Stimulated activated CD4-positive, alpha-beta T cell treated with anti-CD3 and anti-CD28 coated beads, Interleukin-1b, Interleukin-23, amount 100 ng/mL, for 48 hours (primary cell): ENCODE data around the gene PRADC1.

Experiments used
- DNase-seq: peaks from one replicate; pipeline ENCODE4 v3.0.0-alpha.2; 2020

Gene PRADC1

GRCh38 chr2:73258186-73258912 lies 25.3 kb upstream of the PRADC1 start:
- no peak for DNase-seq

GRCh38 chr2:73257425-73258125 lies 24.5 kb upstream of the PRADC1 start:
- DNase-seq: no peak

GRCh38 chr2:73257021-73257420 lies 24.0 kb upstream of the PRADC1 start:
- no peak for DNase-seq

GRCh38 chr2:73256618-73256922 lies 23.5 kb upstream of the PRADC1 start:
- DNase-seq: no peak

DNA sequence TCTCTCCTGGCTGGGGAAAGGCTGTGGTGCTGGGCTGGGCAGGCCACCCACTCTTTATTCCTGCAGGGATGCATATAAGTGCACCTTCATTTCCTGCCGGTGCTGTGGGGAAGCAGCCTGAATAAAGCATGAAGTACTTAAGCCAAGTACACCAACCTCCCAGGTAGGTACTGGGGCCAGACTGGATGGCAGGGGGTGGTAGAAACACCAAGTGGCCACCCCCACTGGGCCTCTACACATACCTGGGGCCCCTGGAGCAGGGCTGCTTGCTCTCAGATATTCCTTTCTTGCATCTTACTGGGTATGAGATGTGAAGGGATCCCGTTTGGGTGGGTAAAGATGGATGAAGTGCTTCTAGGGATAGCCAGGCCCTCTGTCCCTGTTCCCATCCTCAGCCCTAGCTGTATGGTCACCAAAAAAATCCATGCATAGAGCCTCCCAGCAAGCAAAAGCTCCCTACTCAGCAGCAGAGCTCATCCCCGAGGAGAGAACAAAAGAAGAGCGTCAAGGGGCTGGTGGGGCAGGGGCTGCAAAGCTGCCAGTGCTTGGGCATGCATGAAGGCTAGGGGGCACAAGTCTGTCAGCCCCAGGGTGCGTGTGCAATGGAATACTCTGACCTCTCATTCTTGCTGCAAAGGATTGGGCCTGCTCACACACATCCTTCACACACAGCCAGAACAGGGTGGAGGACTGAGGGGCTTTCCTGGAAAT lies 23.0 kb upstream of the PRADC1 start:
- DNase-seq: no peak

- DNase-seq: no peak
Measured at GRCh38 chr2:73255007-73255644, 22.1 kb upstream of the PRADC1 start.

DNA sequence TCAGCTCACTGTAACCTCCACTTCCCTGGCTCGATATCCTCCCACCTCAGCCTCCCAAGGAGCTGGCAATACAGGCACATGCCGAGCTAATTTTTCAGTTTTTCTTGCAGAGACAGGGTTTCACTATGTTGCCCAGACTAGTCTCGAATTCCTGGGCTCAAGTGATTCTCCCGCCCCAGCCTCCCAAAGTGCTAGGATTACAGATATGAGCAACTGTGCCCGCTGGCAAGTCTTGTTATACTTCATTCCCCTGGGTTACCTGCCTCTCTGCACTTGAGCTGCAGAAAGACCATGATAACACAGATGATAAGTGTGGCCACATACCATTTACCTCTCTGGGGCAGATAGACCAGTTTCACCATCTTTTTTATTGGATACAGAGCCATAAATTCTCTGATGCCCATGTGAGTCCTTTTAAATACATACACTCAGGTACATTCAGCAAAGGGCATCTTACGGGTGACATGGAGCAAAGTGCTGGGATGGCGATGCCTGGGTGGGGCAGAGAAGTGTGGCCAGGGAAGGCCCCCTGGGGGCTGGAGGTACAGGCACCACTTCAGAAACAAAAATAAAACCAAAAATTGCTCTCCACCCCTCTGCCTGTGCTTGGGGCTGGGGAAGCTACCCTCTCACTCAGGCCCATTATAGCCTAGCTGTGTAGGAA lies 21.4 kb upstream of the PRADC1 start:
- no peak for DNase-seq

GRCh38 chr2:73253901-73254300 lies 20.9 kb upstream of the PRADC1 start:
- no peak for DNase-seq

DNA sequence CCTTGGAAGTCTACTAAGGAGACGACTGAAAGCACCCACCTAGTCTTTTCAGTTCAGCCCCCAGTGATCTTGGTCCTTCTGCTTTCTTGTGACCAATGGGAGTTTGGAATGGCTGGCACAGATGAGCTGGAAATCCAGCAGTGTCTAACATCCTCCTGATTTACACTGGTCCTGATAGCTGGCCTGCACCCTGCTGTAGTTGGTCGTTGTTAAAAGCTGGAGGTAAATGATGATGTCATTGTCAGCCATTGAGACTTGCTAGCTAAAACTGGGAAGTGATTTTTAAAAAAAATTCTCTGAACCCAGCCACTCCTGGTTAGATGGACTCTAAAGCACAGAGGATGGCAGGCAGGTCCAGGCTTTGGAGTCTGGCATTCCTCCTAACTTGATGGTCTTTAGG lies 20.4 kb upstream of the PRADC1 start:
- no peak for DNase-seq

DNA sequence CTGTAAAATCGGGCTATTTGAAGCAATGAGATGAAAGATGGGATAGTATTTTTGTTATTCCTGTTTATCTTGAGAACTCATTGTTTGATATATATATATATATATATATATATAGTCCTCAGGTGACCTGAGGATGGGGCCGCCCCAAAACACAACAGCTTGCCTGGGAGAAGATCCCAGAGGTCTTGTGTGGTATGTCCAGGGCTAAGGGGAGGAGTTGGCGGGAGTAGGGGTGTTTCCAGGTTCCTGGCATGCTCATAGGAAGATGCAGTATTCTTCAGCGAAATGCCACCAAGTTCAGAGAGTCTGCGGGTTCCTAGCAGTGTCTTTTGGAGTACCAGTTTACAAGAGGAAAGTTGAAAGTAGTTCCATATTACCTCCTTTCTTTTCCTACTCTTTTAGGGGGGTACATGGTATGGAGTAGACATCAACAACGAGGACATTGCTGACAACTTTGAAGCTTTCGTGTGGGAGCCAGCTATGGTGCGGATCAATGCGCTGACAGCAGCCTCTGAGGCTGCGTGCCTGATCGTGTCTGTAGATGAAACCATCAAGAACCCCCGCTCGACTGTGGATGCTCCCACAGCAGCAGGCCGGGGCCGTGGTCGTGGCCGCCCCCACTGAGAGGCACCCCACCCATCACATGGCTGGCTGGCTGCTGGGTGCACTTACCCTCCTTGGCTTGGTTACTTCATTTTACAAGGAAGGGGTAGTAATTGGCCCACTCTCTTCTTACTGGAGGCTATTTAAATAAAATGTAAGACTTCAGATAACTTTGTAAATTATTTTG lies 19.4 kb upstream of the PRADC1 start:
- DNase-seq: no peak

DNA sequence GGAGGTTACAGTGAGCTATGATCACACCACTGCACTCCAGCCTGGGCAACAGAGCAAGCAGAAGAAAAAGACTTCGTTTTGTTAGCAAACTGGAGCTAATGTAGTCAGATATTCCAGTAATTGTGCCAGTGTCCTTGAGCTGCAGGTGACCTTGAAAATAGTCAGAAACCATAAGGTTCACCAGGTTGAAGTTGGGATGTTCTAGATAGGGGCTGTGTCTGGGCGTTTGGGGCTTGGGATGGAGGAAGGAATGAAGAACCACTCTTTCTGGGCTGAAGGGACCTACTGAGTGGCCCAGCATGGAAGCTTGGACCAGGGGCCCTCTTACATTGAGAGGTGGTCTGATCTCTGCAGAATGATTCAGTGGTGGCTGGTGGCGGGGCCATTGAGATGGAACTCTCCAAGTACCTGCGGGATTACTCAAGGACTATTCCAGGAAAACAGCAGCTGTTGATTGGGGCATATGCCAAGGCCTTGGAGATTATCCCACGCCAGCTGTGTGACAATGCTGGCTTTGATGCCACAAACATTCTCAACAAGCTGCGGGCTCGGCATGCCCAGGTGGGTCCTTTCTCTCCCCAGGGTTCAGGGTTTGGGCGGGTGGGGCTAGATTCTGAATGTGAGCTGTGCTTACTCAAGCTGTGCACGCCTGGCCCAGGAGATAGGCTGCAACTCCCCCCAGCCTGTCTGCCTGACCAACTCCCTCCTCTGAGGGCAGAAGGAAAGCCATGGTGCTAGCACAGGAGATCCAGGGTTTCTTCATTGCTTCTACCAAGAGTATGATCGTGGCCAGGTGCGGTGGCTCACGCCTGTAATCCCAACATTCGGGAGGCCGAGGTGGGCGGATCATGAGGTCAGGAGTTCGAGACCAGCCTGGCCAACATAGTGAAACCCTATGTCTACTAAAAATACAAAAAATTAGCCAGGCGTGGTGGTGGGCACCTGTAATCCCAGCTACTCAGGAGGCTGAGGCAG lies 18.1 kb upstream of the PRADC1 start:
- DNase-seq: no peak

- no peak for DNase-seq
Measured at GRCh38 chr2:73249636-73250035, 16.6 kb upstream of the PRADC1 start.

GRCh38 chr2:73246850-73247249 lies 13.8 kb upstream of the PRADC1 start:
- DNase-seq: no peak

- no peak for DNase-seq
Measured at GRCh38 chr2:73244580-73244979, 11.5 kb upstream of the PRADC1 start.

DNA sequence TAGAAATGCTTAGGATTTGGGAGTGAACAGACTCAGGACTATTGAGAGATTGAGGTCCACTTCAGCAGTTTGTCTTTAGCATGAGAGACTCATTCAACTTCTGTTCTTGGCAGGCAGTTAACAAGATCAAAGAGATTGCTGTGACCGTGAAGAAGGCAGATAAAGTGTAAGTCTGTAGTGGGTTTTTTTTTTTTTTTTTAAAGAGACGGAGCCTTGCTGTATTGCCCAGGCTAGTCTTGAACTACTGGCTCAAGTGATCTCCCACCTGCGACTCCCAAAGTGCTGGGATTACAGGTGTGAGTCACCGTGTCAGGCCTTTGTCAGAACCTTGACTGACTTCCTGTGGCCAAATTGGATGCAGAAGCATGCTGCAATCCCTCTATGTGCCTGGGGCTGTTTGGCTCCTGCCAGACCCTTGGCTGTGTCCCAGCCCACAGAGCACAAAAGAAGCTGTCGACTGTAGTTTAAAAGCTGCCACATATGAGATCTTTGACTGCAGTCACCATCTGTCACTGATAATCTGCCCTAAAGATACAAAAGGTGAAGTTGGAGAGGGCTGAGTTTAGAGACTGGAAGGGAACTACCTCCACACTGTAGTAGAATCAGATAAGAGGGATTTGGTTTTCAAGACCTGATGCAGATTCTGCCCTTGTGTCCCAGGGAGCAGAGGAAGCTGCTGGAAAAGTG lies 11.0 kb upstream of the PRADC1 start:
- DNase-seq: no peak

DNA sequence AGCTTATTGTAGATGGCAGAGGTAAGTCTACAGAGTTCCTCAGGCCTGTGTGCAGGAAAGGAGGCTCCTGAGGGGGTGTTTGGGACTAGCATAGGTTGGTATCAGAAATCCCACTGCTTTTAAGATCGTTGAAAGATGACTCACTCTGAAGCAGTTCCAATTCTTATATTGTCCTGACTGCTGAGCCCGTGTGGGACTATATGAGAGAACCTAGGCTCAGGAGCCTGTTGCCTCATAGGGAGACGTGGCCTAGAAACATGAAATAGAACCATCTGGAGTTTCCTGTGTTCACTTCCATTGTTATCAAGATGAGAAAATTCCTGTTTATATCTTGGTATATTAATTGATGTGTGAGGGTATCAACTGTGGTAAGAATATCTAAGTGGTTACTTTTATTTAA lies 6.7 kb upstream of the PRADC1 start:
- no peak for DNase-seq

GRCh38 chr2:73238976-73239375 lies 5.9 kb upstream of the PRADC1 start:
- no peak for DNase-seq

GRCh38 chr2:73238149-73238548 lies 5.1 kb upstream of the PRADC1 start:
- no peak for DNase-seq

- DNase-seq: no peak
Measured at GRCh38 chr2:73237168-73237567, 4.1 kb upstream of the PRADC1 start.

DNA sequence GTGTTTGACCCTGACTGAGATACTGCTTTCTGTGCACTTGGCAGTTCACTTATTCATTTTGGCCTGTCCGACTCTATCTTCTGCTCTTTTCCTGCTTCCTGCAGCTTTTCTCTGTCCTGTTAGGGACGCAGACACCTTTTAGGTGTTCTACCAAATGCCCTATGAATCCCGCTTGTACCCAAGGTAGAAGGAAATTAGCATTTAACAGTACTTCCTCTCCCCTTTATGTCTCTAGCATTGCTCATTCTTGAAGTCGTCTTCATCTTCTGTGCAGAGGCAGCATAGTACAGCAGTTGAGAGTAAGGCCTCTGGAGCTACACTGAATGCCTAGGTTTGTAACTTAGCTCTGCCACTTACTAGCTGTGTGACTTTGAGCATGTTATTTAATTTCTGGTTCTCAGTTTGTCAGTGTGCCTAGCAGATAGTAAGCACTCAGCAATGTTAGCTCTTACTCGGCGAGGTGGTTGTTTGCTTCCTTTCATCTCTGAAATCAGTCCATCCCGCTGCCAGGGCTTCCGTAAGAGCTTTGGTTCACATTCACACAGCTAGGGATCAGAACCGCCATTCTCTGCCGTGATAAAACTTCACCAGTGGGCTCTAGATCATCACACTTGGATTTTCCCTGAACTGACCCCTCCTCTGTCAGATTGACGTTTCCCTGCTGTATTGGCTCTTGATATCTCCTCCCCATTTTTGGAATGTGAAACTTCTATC lies 2.4 kb upstream of the PRADC1 start:
- DNase-seq: no peak
